NCI-H1930 (cell line): ENCODE data around the gene NFAT5.
"Not testable (repeated sequence)": the region's sequence is repeated elsewhere in the genome, so short reads cannot be mapped to it uniquely, and the experiment has no call there.

ENCODE experiments used
- DNase-seq, 2 experiments: peaks; one replicate each; lab custom pipeline; 2025; lab: John Stamatoyannopoulos, UW

Gene NFAT5

DNA sequence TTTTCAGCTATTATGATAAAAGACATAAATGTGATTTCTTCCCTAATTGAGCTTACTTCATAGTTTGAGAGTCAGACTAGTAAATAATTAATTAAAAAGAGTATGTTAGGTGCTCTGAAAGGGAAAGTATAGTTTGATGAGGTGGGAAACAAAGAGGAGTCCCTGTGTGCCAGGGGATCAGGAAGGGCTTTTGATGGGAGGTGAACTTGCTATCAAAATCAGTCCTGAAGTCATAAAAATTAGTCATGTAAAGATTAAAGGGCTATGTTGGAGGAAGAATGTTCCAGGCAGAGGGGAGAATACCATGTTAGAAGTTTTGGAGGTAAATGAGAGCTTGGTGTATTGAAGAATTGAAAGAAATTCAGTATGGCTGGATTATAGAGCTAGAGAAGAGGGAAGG is 31.0 kb downstream of the NFAT5 start:
- DNase-seq = no peak

GRCh38 chr16:69598045-69598444 is 32.3 kb downstream of the NFAT5 start:
- DNase-seq = no peak

GRCh38 chr16:69599731-69600130 is 34.0 kb downstream of the NFAT5 start:
- DNase-seq = no peak

DNA sequence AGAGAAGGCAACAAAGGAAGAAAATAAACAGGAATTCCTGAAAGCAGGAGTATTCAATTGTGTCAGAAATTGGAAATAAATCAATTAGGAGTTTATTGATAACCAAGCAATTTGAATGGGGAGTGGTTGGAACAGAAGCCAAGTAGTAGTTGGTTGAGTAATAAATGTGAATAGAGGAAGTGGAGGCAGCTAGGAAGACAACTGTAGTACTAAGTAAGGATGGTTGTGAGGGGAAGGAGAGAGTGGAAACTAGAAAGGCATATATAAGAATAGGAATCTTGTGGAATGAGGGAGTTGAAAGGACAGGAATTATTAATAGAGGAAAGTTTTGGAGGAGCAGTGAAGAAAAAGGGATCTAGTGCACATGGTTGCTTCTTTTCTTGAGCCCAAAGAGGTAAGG is 34.4 kb downstream of the NFAT5 start:
- DNase-seq = no peak

- no peak for DNase-seq
Measured at GRCh38 chr16:69601250-69601649, 35.5 kb downstream of the NFAT5 start.

DNA sequence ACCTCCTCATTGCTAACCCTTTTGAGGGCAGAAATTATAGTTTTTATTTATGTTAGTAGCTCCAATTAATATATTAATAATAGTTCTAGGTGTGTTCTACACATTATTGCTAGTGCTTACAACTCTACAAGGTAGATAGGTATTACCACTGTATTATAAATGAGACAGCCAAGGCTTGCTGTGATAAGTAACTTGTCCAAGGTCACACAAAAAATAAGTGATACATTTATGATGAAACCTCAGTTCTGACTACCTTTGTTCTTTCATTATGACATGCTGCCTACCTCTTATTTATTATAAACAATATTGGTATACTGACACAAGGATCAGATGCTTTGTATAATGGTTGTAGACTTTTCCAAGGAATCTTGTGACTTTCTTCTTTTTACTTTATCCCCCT is 41.2 kb downstream of the NFAT5 start:
- DNase-seq = no peak

DNA sequence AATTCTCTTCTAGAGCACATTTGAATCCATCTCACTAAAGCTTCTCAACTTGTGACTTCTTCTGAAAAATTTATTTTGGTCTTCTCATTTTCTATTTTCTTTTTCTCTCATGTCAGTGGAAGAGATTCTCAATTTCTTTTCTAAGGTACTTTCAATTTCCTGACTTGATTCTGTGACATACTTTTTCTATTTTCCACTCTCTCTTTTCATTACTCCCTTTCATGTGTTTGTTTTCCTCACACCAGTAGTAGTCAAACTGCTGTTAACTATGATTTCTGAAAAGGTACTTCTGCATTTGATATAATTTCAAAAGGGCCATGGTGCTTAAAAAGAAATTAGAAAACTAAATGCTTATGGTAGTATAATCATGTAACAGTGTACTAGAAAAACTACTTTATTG is 41.9 kb downstream of the NFAT5 start:
- DNase-seq = no peak

GRCh38 chr16:69610356-69610755 is 44.6 kb downstream of the NFAT5 start:
- no peak for DNase-seq

GRCh38 chr16:69611103-69611640 is 45.4 kb downstream of the NFAT5 start:
- peak; percentile 53 to 54 for DNase-seq

GRCh38 chr16:69613378-69614154 is 47.8 kb downstream of the NFAT5 start:
- DNase-seq = no peak

- DNase-seq = no peak
Measured at GRCh38 chr16:69615528-69615927, 49.8 kb downstream of the NFAT5 start.

GRCh38 chr16:69616082-69616481 is 50.3 kb downstream of the NFAT5 start:
- DNase-seq = no peak

DNA sequence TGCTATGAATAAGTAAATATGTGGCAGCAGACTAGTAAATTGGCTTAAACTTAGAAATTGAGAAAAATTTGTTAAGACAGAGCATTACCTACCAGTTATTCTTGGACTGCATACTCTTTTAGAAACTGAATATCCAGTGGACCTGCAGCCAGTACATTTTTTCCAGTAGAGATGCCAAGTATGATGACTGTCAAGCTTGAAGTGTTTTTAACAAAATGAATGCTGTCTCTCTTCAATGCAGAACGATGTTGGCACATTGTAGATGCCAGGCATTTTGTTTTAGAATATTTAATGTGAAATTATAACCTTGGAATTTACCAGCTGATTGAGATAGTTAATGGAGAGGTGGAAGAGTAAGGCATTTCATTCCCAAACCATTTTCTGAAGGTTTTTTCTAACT is 52.5 kb downstream of the NFAT5 start:
- no peak for DNase-seq

- DNase-seq = no peak
Measured at GRCh38 chr16:69618721-69619120, 53.0 kb downstream of the NFAT5 start.

GRCh38 chr16:69619514-69619913 is 53.7 kb downstream of the NFAT5 start:
- DNase-seq = no peak

DNA sequence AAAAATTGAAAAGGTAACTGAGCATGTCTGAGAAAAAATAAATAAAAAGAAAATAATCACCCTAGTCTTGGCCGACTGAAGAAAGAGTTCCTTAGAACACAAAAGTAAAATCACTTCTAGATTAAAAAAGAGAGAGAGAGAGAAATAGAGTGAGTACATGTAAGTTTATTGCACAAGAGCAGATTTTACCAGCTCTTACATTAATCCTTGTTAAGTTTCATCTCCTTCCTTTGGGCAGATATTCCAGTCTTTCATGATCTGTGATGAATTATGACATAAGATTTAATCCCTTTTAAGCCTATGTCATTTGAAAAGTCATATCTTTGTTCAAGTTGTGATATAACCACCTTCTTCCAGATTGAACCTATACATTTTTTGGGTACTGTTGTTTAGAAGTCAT is 54.8 kb downstream of the NFAT5 start:
- no peak for DNase-seq

DNA sequence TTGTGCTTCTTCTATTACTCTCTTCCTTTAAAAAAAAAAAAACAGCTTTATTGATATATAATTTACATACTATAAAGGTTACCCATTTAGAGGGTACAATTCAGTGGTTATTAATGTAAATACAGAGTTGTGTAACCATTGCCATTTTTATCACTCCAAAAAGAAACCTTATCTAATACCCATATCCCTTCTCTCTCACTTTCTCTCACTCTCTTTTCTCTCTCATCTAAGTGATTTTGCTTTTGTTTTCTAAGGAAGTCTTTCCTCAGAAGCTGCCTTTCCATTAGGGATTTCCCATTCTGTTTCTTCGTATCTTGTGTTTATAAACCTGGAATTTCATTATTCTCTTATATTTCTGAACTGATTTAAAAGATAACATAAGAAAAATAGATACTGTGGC is 55.5 kb downstream of the NFAT5 start:
- DNase-seq = no peak

GRCh38 chr16:69626256-69626655 is 60.5 kb downstream of the NFAT5 start:
- no peak for DNase-seq

DNA sequence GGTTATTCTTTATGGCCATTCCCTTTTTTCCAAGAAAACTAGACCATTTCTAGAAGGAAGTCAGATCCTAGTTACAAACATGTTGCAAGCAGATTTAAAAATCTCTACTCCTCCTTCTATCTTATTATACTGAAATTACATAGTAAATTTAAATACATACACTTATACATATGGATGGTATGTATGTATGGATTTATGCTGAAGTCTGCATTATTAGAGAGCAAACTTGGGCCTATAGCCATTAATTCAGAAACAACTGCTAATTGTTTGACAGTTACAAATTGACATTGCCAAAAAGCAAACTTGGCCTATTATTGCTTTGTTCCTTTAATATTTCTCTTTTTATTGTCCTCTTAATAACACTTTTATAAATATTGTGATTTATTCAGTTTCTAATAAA is 67.1 kb downstream of the NFAT5 start:
- DNase-seq = no peak

DNA sequence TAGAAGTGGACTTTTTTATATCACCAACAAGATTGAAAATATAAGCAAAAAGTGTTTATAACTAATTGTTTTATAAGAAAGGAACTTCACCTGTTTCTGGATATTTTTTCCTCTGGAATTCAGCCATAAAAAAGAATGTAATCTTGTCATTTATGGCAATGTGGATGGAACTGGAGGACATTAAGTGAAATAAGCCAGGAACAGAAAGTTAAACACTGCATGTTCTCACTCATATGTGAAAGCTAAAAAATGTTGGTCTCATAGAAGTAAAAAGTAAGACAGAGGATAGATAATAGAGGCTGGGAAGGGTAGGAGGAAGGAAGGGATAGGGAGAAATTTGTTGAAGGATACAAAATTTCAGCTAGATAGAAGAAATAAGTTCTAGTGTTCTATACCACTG is 67.6 kb downstream of the NFAT5 start:
- DNase-seq = no peak

- not testable (repeated sequence) for DNase-seq
Measured at GRCh38 chr16:69636563-69637146, 70.9 kb downstream of the NFAT5 start.

DNA sequence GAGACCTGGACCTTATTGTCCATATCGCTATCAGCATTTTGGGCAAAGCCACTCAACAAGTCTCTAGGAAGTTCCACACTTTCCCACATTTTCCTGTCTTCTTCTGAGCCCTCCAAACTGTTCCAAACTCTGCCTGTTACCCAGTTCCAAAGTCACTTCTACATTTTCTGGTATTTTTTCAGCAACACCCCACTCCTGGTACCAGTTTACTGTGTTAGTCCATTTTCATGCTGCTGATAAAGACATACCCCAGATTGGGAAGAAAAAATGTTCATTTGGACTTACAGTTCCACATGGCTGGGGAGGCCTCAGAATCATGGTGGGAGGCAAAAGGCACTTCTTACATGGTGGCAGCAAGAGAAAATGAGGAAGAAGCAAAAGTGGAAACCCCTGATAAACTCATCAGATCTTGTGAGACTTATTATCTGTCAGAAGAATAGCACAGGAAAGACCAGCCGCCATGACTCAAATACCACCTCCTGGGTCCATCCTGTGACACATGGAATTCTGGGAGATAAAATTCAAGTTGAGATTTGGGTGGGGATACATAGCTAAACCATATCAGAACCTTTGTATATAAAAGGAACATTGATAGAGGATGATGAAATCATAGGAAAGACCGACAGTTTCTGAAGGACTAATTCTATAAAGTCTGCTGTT is 71.6 kb downstream of the NFAT5 start:
- not testable (repeated sequence) for DNase-seq

- DNase-seq = not testable (repeated sequence)
Measured at GRCh38 chr16:69643997-69644396, 78.2 kb downstream of the NFAT5 start.
